ENCODE data around the gene SLC22A14.

DNA sequence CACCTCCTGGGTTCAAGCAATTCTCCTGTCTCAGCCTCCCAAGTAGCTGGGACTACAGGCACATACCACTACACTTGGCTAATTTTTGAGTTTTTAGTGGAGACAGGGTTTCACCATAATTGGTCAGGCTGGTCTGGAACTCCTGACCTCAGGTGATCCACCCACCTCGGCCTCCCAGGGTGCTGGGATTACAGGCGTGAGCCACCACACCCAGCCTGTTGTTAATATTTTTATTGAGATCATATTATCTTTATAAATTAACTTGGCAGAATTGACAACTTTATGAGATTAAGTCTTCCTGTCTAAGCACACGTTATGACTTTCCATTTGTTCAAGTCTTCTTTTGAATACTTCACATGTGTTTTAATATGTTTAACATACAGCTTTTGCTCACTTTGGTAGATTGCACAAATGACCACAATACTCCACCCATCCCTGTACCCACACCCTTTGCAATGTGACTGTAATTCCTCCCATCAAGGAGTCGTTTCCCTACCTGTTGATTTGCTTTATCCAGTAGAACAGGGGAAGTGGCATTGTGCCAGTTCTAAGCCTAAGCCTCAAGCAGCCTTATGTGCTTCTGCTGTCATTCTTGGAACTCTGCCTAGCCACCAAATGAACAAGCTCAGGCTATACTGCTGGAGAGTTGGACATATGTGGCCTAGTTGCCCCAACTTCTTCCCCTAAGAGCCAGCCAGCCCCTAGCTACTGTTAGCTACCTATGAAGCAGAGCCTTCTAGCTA lies 72.7 kb downstream of the SLC22A14 start:
- no peak for TF ChIP-seq POLR2AphosphoS5 (IDR thresholded peaks at IDR 0.05; ENCODE audit: low read depth, low read length)
- TF ChIP-seq, protein P1, sequence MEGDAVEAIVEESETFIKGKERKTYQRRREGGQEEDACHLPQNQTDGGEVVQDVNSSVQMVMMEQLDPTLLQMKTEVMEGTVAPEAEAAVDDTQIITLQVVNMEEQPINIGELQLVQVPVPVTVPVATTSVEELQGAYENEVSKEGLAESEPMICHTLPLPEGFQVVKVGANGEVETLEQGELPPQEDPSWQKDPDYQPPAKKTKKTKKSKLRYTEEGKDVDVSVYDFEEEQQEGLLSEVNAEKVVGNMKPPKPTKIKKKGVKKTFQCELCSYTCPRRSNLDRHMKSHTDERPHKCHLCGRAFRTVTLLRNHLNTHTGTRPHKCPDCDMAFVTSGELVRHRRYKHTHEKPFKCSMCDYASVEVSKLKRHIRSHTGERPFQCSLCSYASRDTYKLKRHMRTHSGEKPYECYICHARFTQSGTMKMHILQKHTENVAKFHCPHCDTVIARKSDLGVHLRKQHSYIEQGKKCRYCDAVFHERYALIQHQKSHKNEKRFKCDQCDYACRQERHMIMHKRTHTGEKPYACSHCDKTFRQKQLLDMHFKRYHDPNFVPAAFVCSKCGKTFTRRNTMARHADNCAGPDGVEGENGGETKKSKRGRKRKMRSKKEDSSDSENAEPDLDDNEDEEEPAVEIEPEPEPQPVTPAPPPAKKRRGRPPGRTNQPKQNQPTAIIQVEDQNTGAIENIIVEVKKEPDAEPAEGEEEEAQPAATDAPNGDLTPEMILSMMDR (IDR thresholded peaks at IDR 0.05): no peak

All from Panc1 (cell line).